Adrenal gland (tissue), 19 donors: ENCODE results near the gene MYBBP1A. TPM values are rescaled to one million over a fixed set of nuclear protein-coding genes. Genes with fewer than 3 reads are reported as not detected.
"Not testable (repeated sequence)": the region's sequence is repeated elsewhere in the genome, so short reads cannot be mapped to it uniquely, and the experiment has no call there.

ENCODE experiments used
- DNase-seq, 7 donors: peaks; one replicate each; pipeline ENCODE4 v3.0.0-alpha.2; 2019 to 2020
- H3K27ac ChIP-seq, 5 donors: fragments of 200-600 bp; sonication (generic) in 4 of 5; 1 replicate in 3 of 5; 2 replicates in 2 of 5; pipeline versions ENCODE4 v1.5.1 to v1.8.0; 2016 to 2020; ENCODE audit warnings: mild to moderate bottlenecking in 1 of 5
- H3K27me3 ChIP-seq: fragments of 200-600 bp; 2 replicates; pipeline ENCODE4 v1.8.0; 2021
- H3K36me3 ChIP-seq, 2 donors: fragments of 200-600 bp; replicated peaks in 1 of 2; 1 replicate in 1 of 2; 2 replicates in 1 of 2; pipeline versions ENCODE4 v1.5.1 to v1.8.0; 2018 to 2022
- H3K4me1 ChIP-seq, 2 donors: fragments of 200-600 bp; replicated peaks in 1 of 2; 1 replicate in 1 of 2; 2 replicates in 1 of 2; pipeline versions ENCODE4 v1.5.1 to v1.8.0; 2018 to 2021
- H3K4me3 ChIP-seq, 4 donors: fragments of 200-600 bp; sonication (generic) in 3 of 4; one replicate each; pipeline ENCODE4 v1.5.1; 2016 to 2018
- H3K9me3 ChIP-seq, 3 donors: fragments of 200-600 bp; sonication (generic) in 1 of 3; replicated peaks in 1 of 3; 1 replicate in 2 of 3; 2 replicates in 1 of 3; pipeline versions ENCODE4 v1.5.1 to v1.8.0; 2016 to 2021
- CTCF ChIP-seq, 6 experiments: fragments of 450-650 bp in 4 of 6; fragments of 200-600 bp in 2 of 6; sonication (generic) in 1 of 6; IDR thresholded peaks; 1 replicate in 5 of 6; 2 replicates in 1 of 6; pipeline versions ENCODE4 v1.5.1 to v1.8.0; 2016 to 2021; ENCODE audit warnings: antibody characterized with exemption in 6 of 6, mild to moderate bottlenecking in 2 of 6, moderate library complexity in 1 of 6
- POLR2A ChIP-seq, 2 donors: fragments of 450-650 bp; IDR thresholded peaks; one replicate each; pipeline ENCODE4 v1.6.1; 2017; ENCODE audit warnings: antibody characterized with exemption in 2 of 2, mild to moderate bottlenecking in 2 of 2, moderate library complexity in 1 of 2
- WGBS, 4 donors: extraction: QIAGEN DNeasy Blood & Tissue Kit in 2 of 4; methylation state at CpG; one replicate each; pipeline versions ENCODE4 v1.1.5 to v1.1.7; 2013 to 2017; 5-methylcytosine and 5-hydroxymethylcytosine counted together
- intact Hi-C, 2 donors: fragments of 100-400 bp; cut with DNase I; formaldehyde crosslinking; loops; one replicate each; pipeline versions ENCODE4 v1.14.1 to v1.15.0; 2022 to 2023
- long read RNA-seq, 10 donors: library from polyadenylated mRNA in 3 of 10; unstranded in 2 of 10; stranded (forward) in 1 of 10; transcript quantifications; one replicate each; pipeline ENCODE4 v2.0.0 and lab custom pipeline, GENCODE V29; 2021 to 2026
- polyA plus RNA-seq, 3 donors: library from polyadenylated mRNA; stranded (reverse); fragments of 200-250 nt in 2 of 3; fragments of 350-450 nt in 1 of 3; fragmentation: Illumina TruSeq in 1 of 3; extraction: RNeasy Lipid Tissue Mini Kit (QIAGEN cat#74804) in 1 of 3; gene quantifications; one replicate each; pipeline ENCODE4 v1.2.3, GENCODE V29; 2013 to 2014
- total RNA-seq, 9 donors: library from RNA; depleted of rRNA in 4 of 9; stranded (reverse); fragments of >200 nt in 4 of 9; fragments of 120-200 nt in 1 of 9; fragmentation: NEBNext Ultra II Directional in 1 of 9; extraction: Animal tissue kit (Norgen Biotek cat#: 25700) in 1 of 9; gene quantifications; one replicate each; pipeline versions ENCODE4 v1.1.0 to v1.2.4, GENCODE V29; 2013 to 2023
- donor health status: healthy with polysubstance abuse.
- donor health status: Bipolar disorder and iron deficiency.
- donor health status: DM: yes; HTN: yes; CAD: no.
- donor health status: DM: no; HTN: no; CAD: no.
- donor health status: DM: no; HTN: no; CAD: no.
- donor health status: DM: yes; HTN: yes; CAD: no.

Gene MYBBP1A
- 10 to 100 TPM; 17.9 to 65.5 (median 42.2) TPM for total RNA-seq
- 10 to 100 TPM; 19.0 to 62.3 (median 46.8) TPM for polyA plus RNA-seq
- long read RNA-seq, donor 1, full-length matches to known transcripts, result 4 of 4 reads
- long read RNA-seq, donor 1, partial matches to known transcripts, result 0 of 4 reads
- long read RNA-seq, donor 1, other reads (novel, unspliced or antisense), result 0 of 4 reads
- long read RNA-seq, donor 2, full-length matches to known transcripts, result 3 of 3 reads
- long read RNA-seq, donor 2, partial matches to known transcripts, result 0 of 3 reads
- long read RNA-seq, donor 2, other reads (novel, unspliced or antisense), result 0 of 3 reads
- long read RNA-seq, donor 3, partial matches to known transcripts, result 0 of 2 reads
- long read RNA-seq, donor 3, other reads (novel, unspliced or antisense), result 0 of 2 reads
- long read RNA-seq, donor 4, partial matches to known transcripts, result 1 of 2 reads
- long read RNA-seq, donor 4, other reads (novel, unspliced or antisense), result 1 of 2 reads
- long read RNA-seq, donor 5, full-length matches to known transcripts, result 15 of 30 reads
- long read RNA-seq, donor 5, partial matches to known transcripts, result 8 of 30 reads
- long read RNA-seq, donor 5, other reads (novel, unspliced or antisense), result 7 of 30 reads
- long read RNA-seq, donor 6, full-length matches to known transcripts, result 3 of 7 reads
- long read RNA-seq, donor 6, partial matches to known transcripts, result 2 of 7 reads
- long read RNA-seq, donor 6, other reads (novel, unspliced or antisense), result 2 of 7 reads
- long read RNA-seq, donor 7, full-length matches to known transcripts, result 2 of 16 reads
- long read RNA-seq, donor 7, partial matches to known transcripts, result 14 of 16 reads
- long read RNA-seq, donor 7, other reads (novel, unspliced or antisense), result 0 of 16 reads
- long read RNA-seq, donor 8, partial matches to known transcripts, result 7 of 9 reads
- long read RNA-seq, donor 8, other reads (novel, unspliced or antisense), result 0 of 9 reads
- long read RNA-seq, donor 9, partial matches to known transcripts, result 10 of 10 reads
- long read RNA-seq, donor 9, other reads (novel, unspliced or antisense), result 0 of 10 reads
- long read RNA-seq, donor 10, full-length matches to known transcripts, result 1 of 1 reads
- long read RNA-seq, donor 10, partial matches to known transcripts, result 0 of 1 reads
- long read RNA-seq, donor 10, other reads (novel, unspliced or antisense), result 0 of 1 reads

- Histone ChIP-seq H3K36me3 (peaks cover 0 to 33% of the 10 kb centered on the region in 2 donors), H3K27ac (peak within 1 kb of the TSS; percentile 59 to 85 (median 71)), H3K27me3 (no peaks in the 10 kb centered on the region), H3K4me3 (peak within 1 kb of the TSS; percentile 70 to 77 (median 74)), H3K4me1 (peaks cover 17% of the 10 kb centered on the region in 2 donors), H3K9me3 (no peaks in the 10 kb centered on the region)
- TF ChIP-seq CTCF (IDR thresholded peaks at IDR 0.05) (peak in 4 of 6 experiments; percentile 25 to 48 (median 36)), POLR2A (IDR thresholded peaks at IDR 0.05) (peak; percentile 71 to 81)
- WGBS, 4 donors, result 0 to 4% (median 1%) methylated on average over 10 to 69 of the region's 69 CpGs
- intact Hi-C loops, result no loop called here
- peak; percentile 97 to 98 (median 98) for DNase-seq
Observed at GRCh38 chr17:4554997-4555799, at the start of gene MYBBP1A. TSS of gene MYBBP1A (minus strand) at chr17:4555384. CDS start at chr17:4555324, 60 bp downstream.

- intact Hi-C loops, H3K9me3 ChIP-seq, DNase-seq, H3K27me3 ChIP-seq, H3K4me3 ChIP-seq, H3K36me3 ChIP-seq: not testable (repeated sequence)
- peak overlapping the region in 3 of 5 donors; percentile 57 to 75 (median 62) for H3K27ac ChIP-seq
- WGBS, 4 donors, result 66 to 83% (median 74%) methylated on average over 11 of the region's 11 CpGs
- peaks cover 17 to 33% of the 10 kb centered on the region in 2 donors for H3K4me1 ChIP-seq
Observed at GRCh38 chr17:4604736-4605135, 49.6 kb upstream of the MYBBP1A start.

GRCh38 chr17:4604111-4604644 is 49.0 kb upstream of the MYBBP1A start:
- Histone ChIP-seq H3K36me3 (no peaks in the 10 kb centered on the region), H3K27ac (peak overlapping the region in 3 of 5 donors; percentile 57 to 75 (median 62)), H3K9me3 (no peaks in the 10 kb centered on the region), H3K27me3 (no peaks in the 10 kb centered on the region), H3K4me1 (peaks cover 17 to 38% of the 10 kb centered on the region in 2 donors), H3K4me3 (no peak overlapping the region)
- peak; percentile 77 to 93 (median 87) for DNase-seq
- 38 to 52% (median 43%) methylated on average over 11 to 18 of the region's 18 CpGs for WGBS, 4 donors
- intact Hi-C loops, result no loop called here
- TF ChIP-seq POLR2A (IDR thresholded peaks at IDR 0.05) (peak in 1 of 2 donors; percentile 24), CTCF (IDR thresholded peaks at IDR 0.05) (no peak)

- no peak for TF ChIP-seq POLR2A (IDR thresholded peaks at IDR 0.05)
- TF ChIP-seq CTCF (IDR thresholded peaks at IDR 0.05), result no peak
- Histone ChIP-seq H3K27ac (no peak overlapping the region), H3K27me3 (no peaks in the 10 kb centered on the region), H3K9me3 (no peaks in the 10 kb centered on the region), H3K4me1 (peaks cover 11 to 24% of the 10 kb centered on the region in 2 donors), H3K4me3 (no peak overlapping the region), H3K36me3 (no peaks in the 10 kb centered on the region)
- 84 to 92% (median 87%) methylated on average over 5 of the region's 5 CpGs for WGBS, 4 donors
- intact Hi-C loops, result no loop called here
- DNase-seq, result no peak
Observed at GRCh38 chr17:4602041-4602440, 46.9 kb upstream of the MYBBP1A start.
